ENCODE results near the gene TTC39B.

The TTC39B gene

DNA sequence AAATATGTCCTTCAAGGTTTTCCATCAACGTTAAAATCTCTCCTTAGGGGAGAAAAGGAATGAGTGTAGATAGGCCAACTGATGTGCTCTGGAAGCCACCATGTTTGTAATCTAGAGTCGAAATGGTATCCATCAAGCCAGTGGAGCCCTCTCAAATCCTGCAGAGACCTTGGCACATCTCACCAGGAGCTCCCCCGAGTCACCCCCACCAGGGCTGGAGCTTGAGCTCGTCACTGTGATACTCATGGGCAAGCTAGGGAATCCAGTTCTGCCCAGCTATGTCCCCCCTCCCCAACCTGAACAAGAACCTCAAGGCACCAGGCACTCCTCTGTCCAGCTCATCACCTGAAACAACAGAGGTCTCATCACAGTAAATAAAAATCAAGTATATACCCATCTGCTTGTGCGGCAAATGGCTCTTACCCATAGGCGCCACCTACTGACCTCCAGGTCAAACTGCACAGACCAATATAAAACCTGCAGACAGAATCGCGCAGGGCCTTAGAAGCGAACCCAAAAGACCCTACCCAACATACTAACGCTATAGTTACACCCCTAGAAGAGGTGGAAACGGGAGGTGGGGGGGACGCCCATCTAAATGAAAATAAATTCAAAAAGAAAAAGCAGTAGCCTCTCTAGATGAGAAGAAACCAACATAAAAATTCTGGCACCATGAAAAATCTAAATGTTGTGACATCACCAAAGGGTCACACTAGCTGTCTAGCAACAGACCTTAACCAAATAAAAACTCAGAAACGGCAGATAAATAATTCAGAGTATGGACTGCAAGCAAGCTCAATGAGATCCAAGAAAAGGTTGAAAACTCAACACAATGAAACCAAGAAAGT is 75.0 kb downstream of the TTC39B start:
- Mint-ChIP-seq H3K4me1 (peaks cover 34% of the 10 kb centered on the region), H3K27ac (peak overlapping the region in 1 of 2 donors; percentile 15), H3K27me3 (no peaks in the 10 kb centered on the region), H3K9me3 (peaks cover 6 to 20% of the 10 kb centered on the region in 2 donors), H3K4me3 (no peak overlapping the region)
- no peak for DNase-seq
- ATAC-seq, result peak; percentile 64

- DNase-seq, result no peak
- Mint-ChIP-seq H3K4me1 (peaks cover 34% of the 10 kb centered on the region), H3K27me3 (no peaks in the 10 kb centered on the region), H3K4me3 (peak overlapping the region in 1 of 2 donors; percentile 21), H3K27ac (peak overlapping the region in 1 of 2 donors; percentile 85), H3K9me3 (no peaks in the 10 kb centered on the region)
- ATAC-seq, result no peak
Observed at GRCh38 chr9:15229409-15229808, 77.6 kb downstream of the TTC39B start.

DNA sequence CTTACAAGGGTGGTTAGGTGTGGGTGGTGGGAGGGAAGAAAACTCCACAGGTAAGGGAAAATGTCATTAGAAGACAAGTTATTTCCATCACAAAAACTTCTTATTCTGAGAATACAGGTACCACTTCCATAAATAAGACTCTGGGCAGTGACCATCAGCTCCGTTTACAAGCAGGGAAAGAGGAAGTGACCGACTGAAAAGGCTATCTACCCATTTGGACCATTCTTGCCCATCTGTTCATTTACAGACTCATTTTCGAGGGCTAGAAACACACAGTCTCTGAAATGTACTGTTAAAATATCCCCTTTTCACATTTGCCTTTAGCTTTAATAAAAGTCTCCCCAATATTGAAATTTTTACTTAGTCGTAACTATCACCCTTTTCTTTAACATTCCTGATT is 79.5 kb downstream of the TTC39B start:
- DNase-seq (no peak), ATAC-seq (no peak)
- Mint-ChIP-seq H3K27ac (peak overlapping the region in 1 of 2 donors; percentile 18), H3K4me3 (no peak overlapping the region), H3K27me3 (no peaks in the 10 kb centered on the region), H3K9me3 (no peaks in the 10 kb centered on the region), H3K4me1 (peaks cover 38% of the 10 kb centered on the region)

- Mint-ChIP-seq H3K4me1 (peaks cover 36% of the 10 kb centered on the region), H3K4me3 (no peak overlapping the region), H3K9me3 (no peaks in the 10 kb centered on the region), H3K27me3 (no peaks in the 10 kb centered on the region), H3K27ac (peak overlapping the region in 1 of 2 donors; percentile 29)
- no peak for ATAC-seq
- no peak for DNase-seq
Observed at GRCh38 chr9:15225564-15226126, 81.4 kb downstream of the TTC39B start.

DNA sequence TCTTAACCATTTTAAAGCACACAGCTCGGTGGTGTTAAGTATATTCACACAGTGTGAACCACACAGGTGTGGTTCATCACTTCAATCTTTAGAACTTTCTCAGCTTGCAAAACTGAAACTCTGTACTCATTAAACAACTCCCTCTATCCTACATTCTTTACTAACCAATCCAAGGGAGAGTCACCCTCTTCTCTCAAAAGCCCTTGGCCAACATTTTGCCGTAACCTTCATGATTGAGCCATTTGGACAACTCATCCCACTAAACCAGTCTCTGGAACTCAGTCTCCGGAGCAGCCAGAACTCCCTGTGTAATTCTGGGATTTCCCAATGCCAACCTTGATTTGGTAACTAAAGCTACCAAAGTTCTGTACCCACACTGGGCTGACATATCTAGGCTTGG is 84.7 kb downstream of the TTC39B start:
- H3K4me1 Mint-ChIP-seq, result peaks cover 17% of the 10 kb centered on the region
- H3K27ac Mint-ChIP-seq, result no peak overlapping the region
- no peak for DNase-seq
- no peaks in the 10 kb centered on the region for H3K27me3 Mint-ChIP-seq
- H3K9me3 Mint-ChIP-seq, result no peaks in the 10 kb centered on the region
- peak overlapping the region in 1 of 2 donors; percentile 11 for H3K4me3 Mint-ChIP-seq
- peak; percentile 88 for ATAC-seq

- Mint-ChIP-seq H3K4me3 (no peak overlapping the region), H3K4me1 (peaks cover 15% of the 10 kb centered on the region), H3K27ac (peak overlapping the region in 1 of 2 donors; percentile 27), H3K27me3 (no peaks in the 10 kb centered on the region), H3K9me3 (no peaks in the 10 kb centered on the region)
- DNase-seq (no peak), ATAC-seq (no peak)
Observed at GRCh38 chr9:15221746-15222145, 85.3 kb downstream of the TTC39B start.

GRCh38 chr9:15220658-15221318 is 86.2 kb downstream of the TTC39B start:
- Mint-ChIP-seq H3K27me3 (no peaks in the 10 kb centered on the region), H3K27ac (no peak overlapping the region), H3K9me3 (no peaks in the 10 kb centered on the region), H3K4me3 (no peak overlapping the region), H3K4me1 (peaks cover 11% of the 10 kb centered on the region)
- ATAC-seq (no peak), DNase-seq (no peak)

DNA sequence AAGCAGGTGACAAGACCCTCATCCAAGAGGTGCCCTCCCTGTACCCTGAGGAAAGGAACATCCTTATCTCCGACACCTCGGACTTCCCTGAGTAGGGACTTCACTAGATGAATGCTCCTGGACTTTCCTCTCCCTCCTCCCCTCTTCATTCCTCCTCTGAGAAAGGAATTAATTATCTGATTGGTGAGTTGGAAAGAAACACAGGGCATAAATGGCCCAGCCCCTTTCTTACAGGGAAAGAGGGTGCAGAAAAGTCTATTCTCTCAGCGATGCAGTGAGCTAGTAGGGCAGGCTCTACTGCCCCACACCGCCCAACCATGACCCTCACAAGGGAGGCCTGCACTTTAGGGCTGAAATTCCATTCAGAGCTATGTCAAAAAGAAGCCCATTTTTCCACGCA is 87.5 kb downstream of the TTC39B start:
- Mint-ChIP-seq H3K4me3 (no peak overlapping the region), H3K27me3 (no peaks in the 10 kb centered on the region), H3K9me3 (no peaks in the 10 kb centered on the region), H3K4me1 (peaks cover 11% of the 10 kb centered on the region), H3K27ac (no peak overlapping the region)
- no peak for DNase-seq
- ATAC-seq, result no peak

DNA sequence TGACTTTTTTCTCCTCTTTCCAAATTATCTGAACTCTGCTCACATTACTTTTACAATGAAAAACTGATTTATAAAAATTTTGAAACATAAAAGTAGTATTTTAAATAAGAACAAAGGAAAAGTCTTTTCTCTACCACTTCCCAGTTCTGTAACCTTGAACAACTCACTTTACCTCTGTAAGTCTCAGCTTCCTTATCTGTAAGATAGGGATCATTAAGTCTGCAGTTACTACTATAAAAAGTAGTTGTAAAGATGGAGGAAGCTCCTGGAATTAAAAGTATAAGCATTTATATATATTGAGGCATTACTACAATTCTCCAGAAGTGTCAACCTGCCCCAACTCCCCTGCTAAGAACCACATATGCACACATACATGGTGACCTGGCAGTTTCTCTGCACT is 88.0 kb downstream of the TTC39B start:
- Mint-ChIP-seq H3K4me1 (peaks cover 11% of the 10 kb centered on the region), H3K27me3 (no peaks in the 10 kb centered on the region), H3K27ac (no peak overlapping the region), H3K4me3 (no peak overlapping the region), H3K9me3 (no peaks in the 10 kb centered on the region)
- DNase-seq, result no peak
- no peak for ATAC-seq

GRCh38 chr9:15213249-15213648 is 93.8 kb downstream of the TTC39B start:
- Mint-ChIP-seq H3K9me3 (no peaks in the 10 kb centered on the region), H3K27ac (no peak overlapping the region), H3K4me1 (peaks cover 12% of the 10 kb centered on the region), H3K27me3 (no peaks in the 10 kb centered on the region), H3K4me3 (no peak overlapping the region)
- DNase-seq (no peak), ATAC-seq (no peak)

DNA sequence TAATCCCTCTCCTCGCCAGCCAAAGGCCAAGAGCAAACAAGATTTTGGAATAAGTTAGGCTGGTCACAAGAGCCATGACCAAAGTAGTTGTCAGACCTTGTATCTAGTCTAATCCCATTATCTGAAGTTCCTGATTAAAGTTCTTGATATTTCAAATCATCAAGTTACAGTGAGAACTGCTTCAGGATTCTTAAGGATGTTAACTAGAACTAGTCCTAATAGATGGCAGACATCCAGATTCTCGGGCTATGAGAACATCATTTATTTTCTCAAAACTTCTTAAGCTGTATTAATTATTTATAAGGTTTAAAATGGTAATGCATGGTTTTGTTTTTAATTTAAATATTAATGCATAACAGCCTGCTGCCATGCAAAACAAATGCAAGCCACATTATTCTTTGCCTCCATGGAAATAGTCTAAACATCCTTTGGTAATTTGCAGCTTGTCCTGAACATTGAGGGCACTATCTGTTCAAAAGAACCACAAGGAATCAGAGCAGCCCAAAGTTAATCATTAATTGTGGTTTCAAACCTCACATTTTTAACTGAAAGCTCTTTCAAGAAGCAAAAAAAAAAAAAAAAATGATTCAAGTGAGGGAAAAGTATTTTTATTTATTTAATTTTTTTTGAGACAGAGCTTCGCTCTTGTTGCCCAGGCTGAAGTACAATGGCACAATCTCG is 95.1 kb downstream of the TTC39B start:
- Mint-ChIP-seq H3K4me3 (no peak overlapping the region), H3K27ac (no peak overlapping the region), H3K4me1 (peaks cover 19% of the 10 kb centered on the region), H3K9me3 (peaks cover 6 to 7% of the 10 kb centered on the region in 2 donors), H3K27me3 (no peaks in the 10 kb centered on the region)
- ATAC-seq (no peak), DNase-seq (no peak)

DNA sequence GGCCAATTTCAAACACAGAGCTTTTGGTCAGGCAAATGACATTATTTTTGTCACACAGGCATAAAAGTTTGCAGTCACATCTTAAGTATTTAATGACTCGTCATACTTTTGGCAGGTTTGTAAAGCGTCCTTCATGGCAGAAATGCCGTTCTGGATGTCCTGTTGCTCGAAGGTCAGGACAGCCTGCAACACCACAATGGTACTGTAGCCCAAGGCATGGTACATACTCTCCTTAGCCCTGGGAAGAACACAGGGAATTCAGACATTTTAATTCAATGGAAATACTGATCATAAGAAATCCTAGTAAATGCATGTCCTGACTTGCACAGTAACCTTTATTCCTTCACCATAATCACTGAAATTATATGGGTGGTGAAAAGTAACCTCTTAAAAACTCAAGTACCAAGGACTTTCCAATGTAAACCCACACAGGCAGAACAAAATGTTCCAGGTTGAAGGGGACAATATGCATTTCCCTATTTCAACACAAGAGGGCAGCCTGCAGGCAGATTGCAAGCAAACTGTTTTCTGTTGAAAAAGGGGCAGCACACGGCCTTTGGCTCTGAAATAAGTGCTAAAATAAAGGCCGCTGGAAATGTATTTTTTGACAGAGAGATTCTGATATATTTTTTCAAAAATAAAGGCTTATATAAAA is 95.7 kb downstream of the TTC39B start:
- DNase-seq, result peak; percentile 40 to 49
- Mint-ChIP-seq H3K27ac (no peak overlapping the region), H3K9me3 (peaks cover 9 to 11% of the 10 kb centered on the region in 2 donors), H3K4me1 (peaks cover 22% of the 10 kb centered on the region), H3K27me3 (no peaks in the 10 kb centered on the region), H3K4me3 (no peak overlapping the region)
- no peak for ATAC-seq

- no peak overlapping the region for H3K4me3 Mint-ChIP-seq
- H3K9me3 Mint-ChIP-seq, result peaks cover 11 to 15% of the 10 kb centered on the region in 2 donors
- H3K4me1 Mint-ChIP-seq, result peaks cover 22% of the 10 kb centered on the region
- no peak for DNase-seq
- H3K27me3 Mint-ChIP-seq, result no peaks in the 10 kb centered on the region
- no peak overlapping the region for H3K27ac Mint-ChIP-seq
- peak; percentile 59 for ATAC-seq
Observed at GRCh38 chr9:15206903-15207696, 99.9 kb downstream of the TTC39B start.

DNA sequence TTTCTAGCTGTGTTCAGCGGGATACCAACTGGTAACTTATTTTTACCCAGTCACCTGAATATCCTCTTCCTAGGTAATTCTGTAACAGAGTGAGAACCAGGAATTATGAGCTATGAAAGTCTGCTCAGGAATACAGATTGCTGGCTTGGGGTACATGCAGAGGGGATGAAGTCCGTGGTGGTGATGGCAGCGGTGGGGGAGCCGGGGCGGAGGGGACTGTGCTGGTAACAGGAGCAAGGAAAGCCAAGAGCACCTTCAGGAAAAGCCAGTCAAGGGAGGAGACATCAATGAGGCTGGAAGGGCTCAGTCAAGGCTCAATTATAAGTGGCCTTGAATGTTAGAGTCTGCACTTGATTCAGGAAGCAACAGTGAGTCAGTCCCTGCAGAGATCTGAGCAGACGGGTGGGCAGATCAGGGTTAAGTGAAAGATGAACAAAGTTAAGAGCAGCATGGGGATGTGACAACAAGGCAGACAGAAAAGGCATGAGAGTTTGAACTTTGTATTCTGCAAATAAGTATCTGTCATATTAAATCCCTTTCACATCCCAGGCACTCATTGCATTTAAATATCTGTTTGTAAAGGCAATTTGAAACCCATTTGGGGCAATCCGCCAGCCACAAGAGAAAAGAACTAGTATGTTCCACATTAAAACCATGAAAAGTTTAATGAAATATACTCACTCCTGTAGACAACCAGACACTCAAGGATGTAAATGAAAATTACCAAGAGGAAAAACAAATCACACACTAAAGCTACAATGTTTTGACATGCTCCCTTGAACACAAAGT is 101.2 kb downstream of the TTC39B start:
- Mint-ChIP-seq H3K9me3 (peaks cover 11 to 15% of the 10 kb centered on the region in 2 donors), H3K27me3 (no peaks in the 10 kb centered on the region), H3K4me1 (peaks cover 17% of the 10 kb centered on the region), H3K4me3 (peak overlapping the region in 1 of 2 donors; percentile 0), H3K27ac (peak overlapping the region in 1 of 2 donors; percentile 16)
- no peak for ATAC-seq
- DNase-seq, result no peak

Data from stimulated activated naive CD8-positive, alpha-beta T cell treated with anti-CD3 and anti-CD28 coated beads, Interleukin-15, amount 100 ng/mL, for 72 hours (primary cell).